HEK293 (cell line): ENCODE results near the gene EIF4E2.

ENCODE experiments used
- CTCF ChIP-seq: fragments of 450-650 bp; formaldehyde crosslinking; IDR thresholded peaks from 2 replicates; pipeline ENCODE4 v1.5.1; 2016; ENCODE audit warnings: missing biosample characterization, missing genetic modification characterization
- IKZF3 ChIP-seq: fragments of 450-650 bp; IDR thresholded peaks from 2 replicates; pipeline ENCODE4 v1.5.0; 2018; ENCODE audit warnings: missing biosample characterization, mild to moderate bottlenecking, missing genetic modification characterization, moderate library complexity
- SALL2 ChIP-seq: fragments of 450-650 bp; formaldehyde crosslinking; IDR thresholded peaks from 2 replicates; pipeline ENCODE4 v1.5.0; 2017; ENCODE audit warnings: missing biosample characterization, mild to moderate bottlenecking, missing genetic modification characterization, borderline replicate concordance
- SP2 ChIP-seq: fragments of 450-650 bp; formaldehyde crosslinking; IDR thresholded peaks from 2 replicates; pipeline ENCODE4 v1.5.1; 2016; ENCODE audit warnings: missing biosample characterization, missing genetic modification characterization
- TCF7L2 ChIP-seq: IDR thresholded peaks from 2 replicates; pipeline ENCODE4 v1.6.1; 2011; ENCODE audit warnings: low read depth, mild to moderate bottlenecking, inconsistent platforms, low read length, moderate library complexity, borderline replicate concordance
- ZBTB1 ChIP-seq: fragments of 450-650 bp; formaldehyde crosslinking; IDR thresholded peaks from 2 replicates; pipeline ENCODE4 v1.5.1; 2016; ENCODE audit warnings: missing biosample characterization, missing genetic modification characterization
- ZNF112 ChIP-seq: fragments of 450-650 bp; formaldehyde crosslinking; IDR thresholded peaks from 2 replicates; pipeline ENCODE4 v1.5.0; 2017; ENCODE audit warnings: missing biosample characterization, missing genetic modification characterization
- ZNF114 ChIP-seq: fragments of 450-650 bp; formaldehyde crosslinking; IDR thresholded peaks from 2 replicates; pipeline ENCODE4 v1.5.0; 2017; ENCODE audit warnings: missing biosample characterization, missing genetic modification characterization
- ZNF174 ChIP-seq: fragments of 450-650 bp; formaldehyde crosslinking; IDR thresholded peaks from 2 replicates; pipeline ENCODE4 v1.5.0; 2017; ENCODE audit warnings: missing biosample characterization, mild to moderate bottlenecking, missing genetic modification characterization
- ZNF274 ChIP-seq, 2 experiments: fragments of 200-500 bp in 1 of 2; fragments of 450-650 bp in 1 of 2; sonication (Bioruptor generic) in 1 of 2; formaldehyde crosslinking in 1 of 2; IDR thresholded peaks; 2 replicates each; pipeline versions ENCODE4 v1.5.1 to v1.6.1; 2014 to 2016; ENCODE audit warnings: borderline replicate concordance in 1 of 2, inconsistent platforms in 1 of 2, low read length in 1 of 2, missing biosample characterization in 1 of 2, missing genetic modification characterization in 1 of 2
- ZNF394 ChIP-seq: fragments of 450-650 bp; formaldehyde crosslinking; IDR thresholded peaks from 2 replicates; pipeline ENCODE4 v1.5.1; 2016; ENCODE audit warnings: missing biosample characterization, missing genetic modification characterization, mild to moderate bottlenecking, moderate library complexity, borderline replicate concordance
- ZNF426 ChIP-seq: fragments of 450-650 bp; formaldehyde crosslinking; IDR thresholded peaks from 2 replicates; pipeline ENCODE4 v1.5.1; 2017; ENCODE audit warnings: missing biosample characterization, missing genetic modification characterization, mild to moderate bottlenecking, inconsistent platforms, moderate library complexity
- ZNF629 ChIP-seq: fragments of 450-650 bp; formaldehyde crosslinking; IDR thresholded peaks from 2 replicates; pipeline ENCODE4 v1.5.1; 2017; ENCODE audit warnings: missing biosample characterization, missing genetic modification characterization
- ZNF639 ChIP-seq: fragments of 450-650 bp; formaldehyde crosslinking; IDR thresholded peaks from 2 replicates; pipeline ENCODE4 v1.5.1; 2016; ENCODE audit warnings: missing biosample characterization, missing genetic modification characterization

- TF ChIP-seq ZNF174 (tag by site-specific recombination) (no peak), SP2 (tag by site-specific recombination) (no peak), ZNF112 (no peak), ZNF639 (no peak), ZNF274 (IDR thresholded peaks at IDR 0.05; ENCODE audit: low read length) (no peak), ZNF274 (tag by site-specific recombination; IDR thresholded peaks at IDR 0.05; ENCODE audit: borderline replicate concordance) (no peak), ZNF114 (tag by site-specific recombination) (no peak), ZNF426 (tag by site-specific recombination) (no peak), SALL2 (tag by site-specific recombination) (no peak), CTCF (tag by site-specific recombination) (no peak), ZNF394 (tag by site-specific recombination) (no peak), TCF7L2 (no peak), ZBTB1 (tag by site-specific recombination) (no peak), ZNF629 (tag by site-specific recombination) (no peak), IKZF3 (tag by site-specific recombination) (no peak)
These were observed 24.9 kb downstream of the EIF4E2 start for GRCh38 chr2:232575404-232575746.
